Common myeloid progenitor, CD34-positive (primary cell): ENCODE data around the gene PLAU.
"Not testable (repeated sequence)": the region's sequence is repeated elsewhere in the genome, so short reads cannot be mapped to it uniquely, and the experiment has no call there.

Source experiments
- CTCF ChIA-PET: fragments of 350-600 bp; sonication (Branson Sonifier 250); formaldehyde crosslinking; loops from one replicate; lab custom pipeline; 2021; ENCODE audit warnings: antibody characterized with exemption; lab: Charles Lee
- POLR2A ChIA-PET: fragments of 350-600 bp; sonication (Branson Sonifier 250); formaldehyde crosslinking; loops from one replicate; lab custom pipeline; 2021; ENCODE audit warnings: antibody characterized with exemption; lab: Charles Lee
- DNase-seq, 3 donors: peaks; one replicate each; pipeline versions ENCODE4 v3.0.0 to v3.0.0-alpha.2; 2013
- H3K27ac ChIP-seq, 2 experiments: 1 replicate in 1 of 2; 2 replicates in 1 of 2; pipeline ENCODE4 v1.7.0; 2013; ENCODE audit warnings: inconsistent platforms in 2 of 2, low read length in 2 of 2, mild to moderate bottlenecking in 2 of 2, low read depth in 1 of 2, moderate library complexity in 1 of 2; ENCODE audit not compliant: severe bottlenecking in 2 of 2, insufficient read depth in 1 of 2, poor library complexity in 1 of 2
- H3K27me3 ChIP-seq, 5 experiments: replicated peaks in 2 of 5; 1 replicate in 3 of 5; 2 replicates in 2 of 5; pipeline versions ENCODE4 v1.6.1 to v1.7.0; 2013; ENCODE audit warnings: low read length in 4 of 5, mild to moderate bottlenecking in 2 of 5, moderate library complexity in 2 of 5, inconsistent platforms in 1 of 5; ENCODE audit not compliant: insufficient read depth in 5 of 5, control insufficient read depth in 4 of 5
- H3K36me3 ChIP-seq, 4 experiments: 1 replicate in 2 of 4; 2 replicates in 2 of 4; pipeline versions ENCODE4 v1.6.1 to v1.7.0; 2013; ENCODE audit warnings: low read length in 3 of 4, control low read depth in 1 of 4, mild to moderate bottlenecking in 1 of 4; ENCODE audit not compliant: control insufficient read depth in 4 of 4, insufficient read depth in 4 of 4
- H3K4me1 ChIP-seq, 4 experiments: 1 replicate in 3 of 4; 2 replicates in 1 of 4; pipeline versions ENCODE4 v1.6.1 to v1.7.1; 2013; ENCODE audit warnings: low read length in 3 of 4, mild to moderate bottlenecking in 3 of 4, control low read depth in 1 of 4, inconsistent platforms in 1 of 4, moderate library complexity in 1 of 4; ENCODE audit not compliant: control insufficient read depth in 4 of 4, insufficient read depth in 4 of 4; ENCODE audit errors: control extremely low read depth in 1 of 4
- H3K4me3 ChIP-seq, 7 experiments: 1 replicate in 4 of 7; 2 replicates in 3 of 7; pipeline versions ENCODE4 v1.5.1 to v1.7.0; 2013; ENCODE audit warnings: mild to moderate bottlenecking in 7 of 7, low read length in 6 of 7, moderate library complexity in 6 of 7, inconsistent platforms in 2 of 7, low read depth in 2 of 7, control low read depth in 1 of 7; ENCODE audit not compliant: insufficient read depth in 4 of 7, control insufficient read depth in 1 of 7; ENCODE audit errors: extremely low read depth in 1 of 7
- H3K9me3 ChIP-seq, 5 experiments: 1 replicate in 4 of 5; 2 replicates in 1 of 5; pipeline versions ENCODE4 v1.6.1 to v1.7.1; 2013; ENCODE audit warnings: low read length in 4 of 5, mild to moderate bottlenecking in 2 of 5, inconsistent platforms in 1 of 5, low read depth in 1 of 5, moderate library complexity in 1 of 5; ENCODE audit not compliant: control insufficient read depth in 4 of 5, insufficient read depth in 2 of 5; ENCODE audit errors: control extremely low read depth in 1 of 5
- WGBS: methylation state at CpG from one replicate; pipeline ENCODE4 v1.1.5; 2013; ENCODE audit not compliant: insufficient coverage; 5-methylcytosine and 5-hydroxymethylcytosine counted together

Gene PLAU

DNA sequence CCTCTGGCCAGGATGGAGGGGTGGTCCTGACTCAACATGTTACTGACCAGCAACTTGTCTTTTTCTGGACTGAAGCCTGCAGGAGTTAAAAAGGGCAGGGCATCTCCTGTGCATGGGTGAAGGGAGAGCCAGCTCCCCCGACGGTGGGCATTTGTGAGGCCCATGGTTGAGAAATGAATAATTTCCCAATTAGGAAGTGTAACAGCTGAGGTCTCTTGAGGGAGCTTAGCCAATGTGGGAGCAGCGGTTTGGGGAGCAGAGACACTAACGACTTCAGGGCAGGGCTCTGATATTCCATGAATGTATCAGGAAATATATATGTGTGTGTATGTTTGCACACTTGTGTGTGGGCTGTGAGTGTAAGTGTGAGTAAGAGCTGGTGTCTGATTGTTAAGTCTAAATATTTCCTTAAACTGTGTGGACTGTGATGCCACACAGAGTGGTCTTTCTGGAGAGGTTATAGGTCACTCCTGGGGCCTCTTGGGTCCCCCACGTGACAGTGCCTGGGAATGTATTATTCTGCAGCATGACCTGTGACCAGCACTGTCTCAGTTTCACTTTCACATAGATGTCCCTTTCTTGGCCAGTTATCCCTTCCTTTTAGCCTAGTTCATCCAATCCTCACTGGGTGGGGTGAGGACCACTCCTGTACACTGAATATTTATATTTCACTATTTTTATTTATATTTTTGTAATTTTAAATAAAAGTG, 6.0 kb downstream of the PLAU start:
- Histone ChIP-seq H3K9me3 (peaks cover 0 to 10% (median 0%) of the 10 kb centered on the region in 5 experiments), H3K36me3 (peaks cover 6 to 53% (median 26%) of the 10 kb centered on the region in 4 experiments), H3K27ac (no peak overlapping the region), H3K27me3 (no peaks in the 10 kb centered on the region), H3K4me1 (peaks cover 0 to 15% (median 4%) of the 10 kb centered on the region in 4 experiments), H3K4me3 (no peak overlapping the region)
- 91% methylated on average over 4 of the region's 5 CpGs for WGBS
- DNase-seq, result no peak
- ChIA-PET CTCF (interaction anchor here (1.2 to 1.3 kb wide), 2 partner anchors 10 to 38 kb away, joined by 3 to 4 read pairs; no protein-coding TSS in a partner anchor), POLR2A (no interaction called here)

DNA sequence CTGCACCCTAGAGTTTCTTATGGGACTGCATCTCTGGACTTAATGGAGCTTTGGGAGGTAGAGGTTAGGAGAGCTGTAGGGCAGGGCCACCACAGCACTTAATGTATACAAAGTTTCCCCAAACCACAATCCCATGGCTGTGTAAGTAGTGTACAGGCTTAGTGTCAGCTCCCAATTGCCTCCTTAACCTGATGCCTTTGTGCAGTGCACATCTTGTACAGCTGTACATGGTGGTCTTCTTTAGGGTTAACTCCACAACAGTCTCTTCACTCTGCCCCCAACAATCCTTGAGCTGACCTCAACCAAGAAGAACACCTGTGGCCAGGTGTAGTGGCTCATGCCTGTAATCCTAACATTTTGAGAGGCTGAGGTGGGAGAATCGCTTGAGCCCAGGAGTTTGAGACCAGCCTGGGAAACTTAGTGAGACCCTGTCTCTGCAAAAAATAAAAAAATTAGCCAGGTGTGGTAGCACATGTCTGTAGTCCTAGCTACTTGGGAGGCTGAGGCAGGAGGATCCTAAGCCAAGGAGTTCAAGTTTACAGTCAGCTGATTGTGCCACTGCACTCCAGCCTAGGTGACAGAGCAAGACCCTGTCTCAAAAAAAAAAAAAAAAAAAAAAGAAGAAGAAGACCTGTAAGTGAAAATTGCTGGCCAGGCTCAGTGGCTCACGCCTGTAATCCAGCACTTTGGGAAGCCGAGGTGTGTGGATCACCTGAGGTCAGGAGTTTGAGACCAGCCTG, 6.8 kb downstream of the PLAU start:
- ChIA-PET CTCF (interaction anchor here (1.0 to 1.4 kb wide), 3 partner anchors 11 to 130 kb away, joined by 3 to 4 read pairs (median 3); no protein-coding TSS in a partner anchor), POLR2A (interaction anchor here (0.6 kb wide), 1 partner anchor 25 kb away, joined by 3 read pairs; no protein-coding TSS in a partner anchor)
- H3K4me1 ChIP-seq, result peaks cover 0 to 10% (median 2%) of the 10 kb centered on the region in 4 experiments
- WGBS, result no CpG with 5 or more reads among the region's 3 CpGs
- no peak overlapping the region for H3K27ac ChIP-seq
- H3K9me3 ChIP-seq, result peaks cover 0 to 10% (median 0%) of the 10 kb centered on the region in 5 experiments
- no peaks in the 10 kb centered on the region for H3K27me3 ChIP-seq
- H3K4me3 ChIP-seq, result no peak overlapping the region
- DNase-seq, result no peak
- peaks cover 6 to 50% (median 26%) of the 10 kb centered on the region in 4 experiments for H3K36me3 ChIP-seq

DNA sequence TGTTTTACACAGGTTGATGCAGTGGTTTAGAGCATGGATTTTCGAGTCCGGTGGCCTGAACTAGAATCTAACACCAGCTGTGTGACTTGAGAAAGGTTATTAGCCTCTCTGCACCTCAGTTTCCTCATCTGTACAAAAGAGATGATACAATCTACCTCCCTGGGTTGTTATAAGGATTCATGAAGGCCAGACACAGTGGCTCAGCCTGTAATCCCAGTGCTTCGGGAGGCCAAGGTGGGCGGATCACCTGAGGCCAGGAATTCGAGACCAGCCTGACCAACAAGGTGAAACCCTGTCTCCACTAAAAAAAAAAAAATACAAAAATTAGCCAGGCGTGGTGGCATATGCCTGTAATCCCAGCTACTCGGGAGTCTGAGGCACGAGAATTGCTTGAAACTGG, 8.5 kb downstream of the PLAU start:
- H3K27ac ChIP-seq, result peak overlapping the region in 1 of 2 experiments; percentile 58
- H3K9me3 ChIP-seq, H3K27me3 ChIP-seq, H3K4me3 ChIP-seq, DNase-seq, POLR2A ChIA-PET: not testable (repeated sequence)
- peaks cover 6 to 32% (median 17%) of the 10 kb centered on the region in 4 experiments for H3K36me3 ChIP-seq
- CTCF ChIA-PET, result interaction anchor here (0.7 to 3.0 kb wide), 7 partner anchors 9 to 184 kb away, joined by 3 to 11 read pairs (median 4); no protein-coding TSS in a partner anchor
- WGBS, result 97% methylated on average over 6 of the region's 8 CpGs
- peaks cover 0 to 10% (median 2%) of the 10 kb centered on the region in 4 experiments for H3K4me1 ChIP-seq

DNA sequence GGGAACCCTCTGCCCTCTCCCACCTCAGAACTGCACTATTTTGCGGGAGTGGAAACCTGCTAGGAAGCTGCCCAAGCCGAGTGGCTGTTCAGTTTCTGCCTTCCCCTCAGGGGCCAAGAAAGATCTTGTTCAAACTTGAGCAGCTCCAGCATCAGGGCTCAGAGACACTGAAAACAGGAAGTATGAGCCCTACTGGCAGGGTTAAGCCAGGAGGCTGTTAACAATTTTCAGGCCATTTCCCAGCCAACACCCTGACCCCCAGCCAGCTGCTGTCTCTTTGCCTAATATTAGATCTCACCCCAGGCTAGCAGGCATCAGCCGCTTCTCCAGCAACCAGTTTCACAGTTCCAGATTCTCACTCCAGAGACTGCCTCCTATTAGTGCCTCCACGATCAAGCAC, 9.2 kb downstream of the PLAU start:
- H3K36me3 ChIP-seq, result peaks cover 4 to 26% (median 11%) of the 10 kb centered on the region in 4 experiments
- peaks cover 0 to 10% (median 0%) of the 10 kb centered on the region in 5 experiments for H3K9me3 ChIP-seq
- peak in 2 of 3 donors; percentile 68 to 74 for DNase-seq
- H3K27me3 ChIP-seq, result no peaks in the 10 kb centered on the region
- WGBS, result 12% methylated on average over 2 of the region's 4 CpGs
- H3K4me1 ChIP-seq, result peaks cover 0 to 10% (median 2%) of the 10 kb centered on the region in 4 experiments
- H3K27ac ChIP-seq, result peak overlapping the region in 1 of 2 experiments; percentile 58
- no peak overlapping the region for H3K4me3 ChIP-seq
- ChIA-PET POLR2A (no interaction called here), CTCF (interaction anchor here (0.7 to 3.0 kb wide), 6 partner anchors 9 to 183 kb away, joined by 3 to 11 read pairs (median 5); no protein-coding TSS in a partner anchor)

DNA sequence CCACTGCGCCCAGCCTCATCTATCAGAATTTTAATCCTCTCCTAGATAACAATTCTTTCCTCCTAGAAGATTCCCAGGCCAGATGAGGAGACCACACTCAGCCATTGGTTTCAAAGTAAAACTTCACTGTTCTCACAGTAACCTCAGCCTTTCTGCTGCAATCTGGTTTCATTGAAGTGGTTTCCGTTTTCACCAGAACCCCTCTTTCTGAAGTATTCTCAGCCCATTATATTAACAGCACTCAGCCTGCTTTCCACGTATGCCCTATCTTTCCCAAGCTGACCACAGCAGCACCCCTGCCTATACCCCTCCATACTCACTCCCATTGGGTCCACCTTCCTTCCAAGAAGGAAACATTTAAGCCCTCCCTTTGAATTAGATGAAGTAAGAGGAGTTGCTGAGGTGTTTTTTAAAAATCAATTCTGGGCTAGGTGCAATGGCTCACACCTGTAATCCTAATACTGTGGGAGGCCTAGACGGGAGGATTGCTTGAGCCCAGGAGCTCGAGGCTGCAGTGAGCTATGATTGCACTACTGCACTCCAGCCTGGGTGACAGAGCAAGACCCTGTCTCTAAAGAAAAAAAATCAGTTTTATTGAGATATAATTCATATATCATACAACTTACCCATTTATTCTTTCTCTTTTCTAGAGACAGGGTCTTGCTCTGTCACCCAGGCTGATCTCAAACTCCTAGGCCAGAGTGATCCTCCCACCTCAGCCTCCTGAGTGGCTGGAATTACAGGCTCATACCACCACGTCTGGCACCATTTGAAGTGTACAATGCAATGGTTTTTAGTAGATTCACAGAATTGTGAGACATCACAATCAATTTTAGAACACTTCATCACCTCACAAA, 11.3 kb downstream of the PLAU start:
- Histone ChIP-seq H3K9me3 (peaks cover 0 to 10% (median 0%) of the 10 kb centered on the region in 5 experiments), H3K27ac (no peak overlapping the region), H3K27me3 (no peaks in the 10 kb centered on the region), H3K36me3 (peaks cover 0 to 5% (median 0%) of the 10 kb centered on the region in 4 experiments), H3K4me1 (peaks cover 0 to 21% (median 4%) of the 10 kb centered on the region in 4 experiments), H3K4me3 (no peak overlapping the region)
- WGBS, result 97% methylated on average over 4 of the region's 6 CpGs
- DNase-seq, result no peak
- POLR2A ChIA-PET, result no interaction called here
- CTCF ChIA-PET, result interaction anchor here (0.6 kb wide), 1 partner anchor 412 kb away, joined by 3 read pairs; no protein-coding TSS in a partner anchor

DNA sequence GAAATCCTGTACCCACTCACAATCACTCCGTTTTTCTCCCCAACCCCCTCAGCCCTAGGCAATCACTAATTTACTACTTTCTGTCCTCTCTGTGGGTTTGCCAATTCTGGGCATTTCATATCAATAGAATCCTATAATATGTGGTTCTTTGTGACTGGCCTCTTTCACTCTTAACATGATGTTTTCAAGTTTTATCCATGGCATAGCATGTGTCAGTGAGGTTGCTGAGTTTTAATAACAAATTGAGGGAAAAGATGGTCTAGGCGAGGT, 11.9 kb downstream of the PLAU start:
- Histone ChIP-seq H3K27ac (no peak overlapping the region), H3K4me1 (peaks cover 0 to 21% (median 4%) of the 10 kb centered on the region in 4 experiments), H3K36me3 (no peaks in the 10 kb centered on the region), H3K9me3 (peaks cover 0 to 10% (median 0%) of the 10 kb centered on the region in 5 experiments), H3K27me3 (no peaks in the 10 kb centered on the region), H3K4me3 (no peak overlapping the region)
- POLR2A ChIA-PET, result no interaction called here
- no peak for DNase-seq
- WGBS, result 100% methylated on average over 1 of the region's 2 CpGs
- CTCF ChIA-PET, result no interaction called here
